HG03045 (cell line): ENCODE data around the gene ACTMAP.
"Not testable (repeated sequence)": the region's sequence is repeated elsewhere in the genome, so short reads cannot be mapped to it uniquely, and the experiment has no call there.

Experiments
- ATAC-seq: cut with Tn5 transposase; IDR thresholded peaks from one replicate; pipeline ENCODE4 v1.9.1; 2021; ENCODE audit warnings: mild to moderate bottlenecking, moderate library complexity; ENCODE audit not compliant: unreplicated experiment

ACTMAP gene

DNA sequence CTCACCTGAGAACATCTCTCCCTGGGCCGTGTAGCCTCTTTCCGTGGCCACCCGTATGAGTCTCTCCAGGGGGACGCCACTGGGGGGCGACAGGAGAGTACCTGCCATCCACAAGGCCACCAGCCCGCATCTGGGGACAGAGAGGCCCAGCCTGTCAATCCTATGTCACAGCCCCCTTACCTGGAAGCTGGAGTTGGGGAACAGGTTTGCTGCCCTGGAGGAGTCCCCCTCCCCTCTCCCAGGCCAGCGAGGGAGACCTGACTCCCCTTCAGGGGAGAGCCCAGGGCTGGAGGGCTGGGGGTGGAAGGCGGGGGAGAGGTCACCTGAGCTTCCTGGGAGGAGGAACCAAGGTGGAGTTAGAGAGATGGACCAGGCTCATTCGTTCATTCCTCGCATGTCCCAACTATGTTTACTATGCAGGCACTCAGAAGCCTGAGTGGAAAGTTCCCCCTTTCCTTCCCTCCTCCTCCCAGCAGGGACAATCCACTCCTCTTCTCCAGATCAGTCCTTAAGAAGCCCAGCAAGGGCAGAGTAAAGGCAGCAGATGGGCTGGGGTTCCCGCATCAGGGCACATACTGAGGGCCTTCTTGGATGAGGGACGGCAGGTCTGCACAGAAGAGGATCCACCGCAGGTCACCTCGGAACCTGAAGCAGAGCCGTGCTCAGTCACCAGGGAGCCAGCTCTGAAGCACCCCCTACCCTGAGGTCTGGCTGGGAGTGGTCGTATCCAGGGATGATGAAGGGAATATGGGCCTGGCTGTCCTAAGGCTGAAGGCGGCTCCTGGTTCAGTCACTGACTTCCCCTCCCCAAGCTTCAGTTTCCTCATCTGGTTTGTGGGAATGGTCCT, 5.5 kb downstream of the ACTMAP start:
- no peak for ATAC-seq

DNA sequence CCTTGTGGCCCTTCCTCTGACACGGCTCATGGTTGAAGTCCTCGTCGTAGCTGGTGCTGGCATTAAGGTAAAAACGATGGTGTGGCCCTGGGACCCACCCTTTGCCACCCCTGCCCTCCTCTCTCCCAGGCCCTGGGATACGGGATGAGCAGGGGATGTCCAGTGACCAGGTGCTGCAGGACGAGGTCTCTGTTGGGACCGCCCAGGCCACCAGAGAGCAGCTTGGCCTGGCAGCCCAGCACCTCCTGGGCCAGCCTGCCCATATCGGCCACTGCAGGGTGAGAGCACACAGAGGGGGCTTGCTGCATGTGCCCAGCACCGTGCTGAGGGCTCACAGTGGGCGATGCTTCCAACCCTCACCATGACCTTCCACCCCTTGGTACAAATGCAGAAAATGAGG, 6.4 kb downstream of the ACTMAP start:
- ATAC-seq, result no peak

DNA sequence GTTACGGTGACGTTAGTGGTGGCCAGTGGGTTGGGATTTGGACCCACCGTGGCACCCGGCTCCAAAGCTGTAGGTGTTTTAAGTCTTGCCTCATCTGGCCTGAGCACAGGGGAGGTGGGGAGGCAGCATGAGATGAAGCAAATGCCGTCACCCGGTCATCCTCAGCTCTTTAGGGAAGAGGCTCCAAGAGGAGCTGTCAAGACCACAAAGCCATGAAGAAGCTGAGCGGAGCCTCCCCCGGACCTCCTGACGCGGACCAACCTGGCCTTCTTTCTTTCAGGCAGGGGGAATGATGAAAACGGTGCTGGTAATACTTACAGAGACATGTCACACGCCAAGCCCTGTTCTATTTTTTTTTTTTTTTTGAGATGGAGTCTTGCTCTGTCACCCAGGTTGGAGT, 7.4 kb downstream of the ACTMAP start:
- no peak for ATAC-seq

DNA sequence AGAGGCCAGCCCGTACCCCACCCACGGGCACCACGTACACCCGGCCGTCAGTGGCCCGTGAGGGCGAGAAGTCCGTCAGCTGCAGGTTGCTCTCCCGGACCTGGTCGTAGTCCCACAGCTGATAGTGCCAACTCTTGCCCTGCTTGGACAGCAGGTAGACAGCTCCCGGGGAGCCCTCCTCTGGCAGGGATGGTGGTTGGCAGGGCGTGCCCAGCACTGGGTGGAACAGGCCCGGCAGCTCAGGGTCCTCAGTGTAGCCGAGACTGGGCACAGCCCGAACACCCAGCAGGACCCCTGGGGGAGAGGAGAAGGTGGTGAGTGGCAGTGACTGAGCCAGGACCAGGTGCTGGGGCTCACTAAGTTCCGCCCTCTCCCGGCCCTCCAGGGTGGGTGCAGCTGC, 7.8 kb downstream of the ACTMAP start:
- ATAC-seq, result no peak

DNA sequence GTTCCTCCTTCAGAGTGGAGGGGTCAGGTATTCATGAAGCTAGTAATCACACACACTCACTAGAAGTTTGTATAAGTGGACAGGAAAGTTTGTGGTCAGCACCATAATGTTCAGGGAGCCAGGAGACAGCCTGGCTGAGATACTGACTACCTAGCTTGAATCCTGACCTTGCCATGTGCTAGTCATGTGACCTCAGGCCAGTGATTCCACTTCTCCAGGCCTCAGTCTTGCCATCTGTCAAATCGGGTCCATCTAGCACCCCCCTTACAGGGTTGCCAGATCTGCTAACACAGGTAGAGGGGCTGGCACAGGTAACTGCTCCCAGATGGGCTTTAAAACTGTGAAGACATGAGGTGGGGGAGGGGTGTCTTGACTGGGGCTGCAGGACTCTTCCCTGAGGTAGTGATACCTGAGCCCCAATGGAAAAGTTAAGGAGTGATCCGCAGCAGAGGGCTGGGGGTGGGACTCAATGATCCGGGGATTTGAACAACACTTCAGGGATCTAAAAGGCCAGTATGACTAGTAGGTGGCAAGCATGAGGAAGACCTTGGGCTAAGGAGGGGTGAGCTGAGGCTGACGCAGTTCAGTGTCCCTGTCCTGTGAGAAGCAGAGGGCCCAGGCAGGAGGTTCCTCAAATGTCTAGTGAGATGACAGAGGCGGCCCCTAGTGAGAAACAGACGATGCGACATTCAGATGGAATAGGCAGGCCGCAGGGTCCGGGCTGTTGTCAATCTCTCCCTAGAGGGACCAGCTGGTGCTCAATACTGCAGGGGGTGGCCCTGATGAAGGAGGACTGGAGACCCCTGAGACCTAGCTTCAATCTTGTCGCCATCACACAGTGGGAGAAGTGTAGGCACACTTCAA, 8.5 kb downstream of the ACTMAP start:
- no peak for ATAC-seq

DNA sequence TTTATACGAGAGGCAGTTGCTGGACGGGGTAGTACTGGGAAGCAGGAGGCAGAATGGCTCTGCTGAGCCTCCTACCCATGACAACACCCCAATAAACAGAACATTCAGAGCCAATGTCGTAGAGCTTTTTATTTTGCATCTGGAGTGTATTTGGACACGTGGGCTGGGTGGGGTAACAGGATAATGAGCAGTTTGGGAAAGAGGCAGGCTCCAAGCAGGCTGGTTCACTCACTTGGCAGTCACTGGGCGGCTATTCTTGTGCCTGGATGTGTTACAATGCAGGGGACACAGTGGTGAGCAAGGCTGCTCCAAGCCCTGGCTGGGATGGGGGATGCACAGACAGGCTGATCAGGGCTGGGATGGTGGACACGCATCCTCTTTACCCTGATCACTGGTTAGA, 9.5 kb downstream of the ACTMAP start:
- ATAC-seq, result no peak

DNA sequence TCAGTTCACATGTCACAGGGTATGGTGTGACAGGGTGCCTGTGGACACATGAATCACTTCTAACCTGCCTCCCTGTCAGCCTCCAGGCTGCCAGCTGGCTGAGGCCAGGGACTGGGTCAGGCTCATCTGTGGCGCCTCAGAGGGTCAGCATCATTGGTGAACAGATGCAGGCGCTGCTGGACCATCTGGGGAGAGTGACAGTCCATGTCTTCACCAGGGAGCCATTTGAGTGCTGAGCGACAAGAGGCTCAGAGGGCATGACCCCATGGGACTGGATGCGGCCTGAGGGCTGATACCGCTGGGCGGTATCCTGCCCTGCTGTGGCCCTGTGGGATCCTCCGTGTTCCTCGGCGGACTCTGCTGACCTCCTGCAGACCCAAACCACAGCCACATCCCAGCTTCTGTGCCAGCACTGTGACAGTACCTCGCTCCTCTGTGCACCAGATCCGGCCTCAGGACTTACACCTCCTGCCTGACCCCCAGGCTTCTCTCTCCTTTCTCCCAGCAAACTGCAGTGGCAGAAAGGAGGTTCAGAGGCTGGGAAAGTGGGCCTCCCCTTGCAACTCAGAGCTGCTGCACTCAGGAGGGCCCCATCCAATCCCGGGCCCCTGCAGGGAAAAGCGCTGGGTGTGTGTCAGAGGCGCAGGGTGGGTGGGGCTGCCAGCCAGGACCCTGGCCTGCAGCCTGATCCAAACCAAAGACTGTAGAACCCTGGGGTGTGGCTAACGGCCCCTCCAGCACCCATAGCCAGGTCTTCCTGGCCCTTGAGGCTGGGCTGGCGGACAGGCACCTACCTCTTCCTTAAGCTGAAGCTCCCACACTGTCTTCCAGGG, 10.2 kb downstream of the ACTMAP start:
- no peak for ATAC-seq

DNA sequence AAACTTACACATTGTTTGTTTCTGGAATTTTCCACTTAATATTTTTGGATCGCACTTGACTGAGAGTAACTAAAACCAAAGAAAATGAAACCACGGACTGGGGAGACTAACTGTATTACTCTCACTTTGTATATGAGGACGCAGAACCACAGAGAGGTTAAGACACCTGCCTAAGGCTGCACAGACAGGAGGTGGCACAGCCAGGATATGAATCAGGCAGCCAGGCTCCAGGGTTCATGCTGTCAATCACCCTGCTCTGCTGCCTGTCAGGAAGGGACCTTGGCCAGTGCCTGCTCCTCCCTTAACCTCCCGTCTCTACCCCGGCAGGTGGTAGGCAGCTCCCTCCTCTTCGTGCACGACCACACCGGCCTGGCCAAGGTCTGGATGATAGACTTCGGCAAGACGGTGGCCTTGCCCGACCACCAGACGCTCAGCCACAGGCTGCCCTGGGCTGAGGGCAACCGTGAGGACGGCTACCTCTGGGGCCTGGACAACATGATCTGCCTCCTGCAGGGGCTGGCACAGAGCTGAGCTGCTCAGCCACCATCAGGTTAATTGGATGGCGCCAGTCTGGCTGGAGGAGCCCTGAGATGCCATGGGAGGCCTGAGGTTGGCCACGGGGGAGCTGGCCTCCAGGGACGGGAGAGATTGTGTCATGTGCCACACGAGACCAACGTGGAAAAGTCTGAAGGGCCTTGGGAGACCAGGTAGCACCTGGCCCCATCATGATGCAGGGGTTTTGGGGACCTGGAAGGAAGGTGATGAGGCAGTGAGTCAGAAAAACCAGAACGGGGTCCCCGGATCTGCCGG, 11.0 kb downstream of the ACTMAP start:
- ATAC-seq, result no peak

DNA sequence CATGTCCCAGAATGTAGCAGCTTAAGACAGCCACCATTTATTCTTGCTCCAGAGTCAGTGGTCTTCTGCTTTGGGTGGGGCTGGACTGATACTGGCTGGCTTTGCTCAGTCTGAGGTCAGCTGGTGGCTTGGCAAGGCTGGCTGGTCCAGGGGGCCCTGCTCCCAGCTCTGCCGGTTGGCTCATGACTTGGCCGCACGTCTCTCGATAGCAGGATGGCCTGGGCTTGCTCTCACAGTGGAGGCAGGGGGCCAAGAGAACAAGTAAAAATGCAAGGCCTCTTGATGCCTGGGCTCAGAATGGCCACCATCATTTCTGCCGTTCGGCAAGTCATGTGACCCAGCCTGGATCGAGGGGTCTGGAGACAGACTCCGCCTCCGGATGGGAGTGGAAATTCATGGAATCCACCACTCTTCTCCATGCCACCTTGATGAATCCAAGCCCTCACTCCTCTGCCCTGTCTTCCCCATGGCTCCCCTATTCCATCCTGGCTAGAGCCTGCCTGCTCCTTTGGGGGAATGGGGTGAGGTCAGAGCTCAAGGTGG, 13.1 kb downstream of the ACTMAP start:
- ATAC-seq, result no peak

DNA sequence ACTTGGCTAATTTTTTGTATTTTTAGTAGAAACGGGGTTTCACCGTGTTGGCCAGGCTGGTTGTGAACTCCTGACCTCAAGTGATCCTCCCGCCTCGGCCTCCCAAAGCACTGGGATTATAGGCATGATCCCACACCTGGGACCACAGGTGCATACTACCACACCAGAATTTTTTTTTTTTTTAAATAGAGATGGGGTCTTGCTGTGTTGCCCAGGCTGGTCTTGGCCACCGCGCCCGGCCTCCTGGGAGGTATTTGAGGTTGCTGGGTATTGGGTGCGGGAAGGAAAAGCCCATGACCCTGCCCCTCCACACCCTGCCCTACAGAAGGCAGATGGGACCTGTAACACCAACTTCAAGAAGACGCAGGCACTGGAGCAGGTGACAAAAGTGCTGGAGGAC, 13.6 kb downstream of the ACTMAP start:
- ATAC-seq, result no peak

DNA sequence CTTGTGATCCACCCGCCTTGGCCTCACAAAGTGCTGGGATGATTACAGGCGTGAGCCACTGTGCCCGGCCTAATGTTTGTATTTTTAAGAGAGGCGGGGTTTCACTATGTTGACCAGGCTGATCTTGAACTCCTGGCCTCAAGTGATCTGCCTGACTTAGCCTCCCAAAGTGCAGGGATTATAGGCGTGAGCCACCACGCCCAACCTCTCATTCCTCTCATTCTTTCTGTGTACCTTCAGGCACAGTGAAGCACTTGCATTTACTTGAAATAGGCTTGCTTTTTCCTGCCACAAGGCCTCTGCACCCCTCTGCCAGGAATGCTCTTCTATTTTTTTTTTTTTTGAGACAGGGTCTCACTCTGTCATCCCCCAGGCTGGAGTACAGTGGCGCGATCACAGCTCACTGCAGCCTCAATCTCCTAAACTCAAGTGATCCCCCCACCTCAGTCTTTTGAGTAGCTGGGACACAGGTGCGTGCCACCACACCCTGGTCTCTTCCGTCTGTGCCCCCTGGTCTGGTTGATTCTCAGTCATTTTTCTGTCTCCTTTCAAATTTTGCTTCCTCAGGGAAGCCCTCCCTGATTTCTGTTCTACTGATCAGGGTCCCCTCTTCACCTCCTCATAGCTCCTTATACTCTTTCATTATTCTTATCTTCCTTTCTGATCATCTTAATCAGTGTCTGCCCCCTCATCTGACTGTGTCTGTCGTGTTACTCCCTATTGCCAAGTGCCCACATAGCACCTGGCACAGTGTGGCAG, 15.1 kb downstream of the ACTMAP start:
- no peak for ATAC-seq

DNA sequence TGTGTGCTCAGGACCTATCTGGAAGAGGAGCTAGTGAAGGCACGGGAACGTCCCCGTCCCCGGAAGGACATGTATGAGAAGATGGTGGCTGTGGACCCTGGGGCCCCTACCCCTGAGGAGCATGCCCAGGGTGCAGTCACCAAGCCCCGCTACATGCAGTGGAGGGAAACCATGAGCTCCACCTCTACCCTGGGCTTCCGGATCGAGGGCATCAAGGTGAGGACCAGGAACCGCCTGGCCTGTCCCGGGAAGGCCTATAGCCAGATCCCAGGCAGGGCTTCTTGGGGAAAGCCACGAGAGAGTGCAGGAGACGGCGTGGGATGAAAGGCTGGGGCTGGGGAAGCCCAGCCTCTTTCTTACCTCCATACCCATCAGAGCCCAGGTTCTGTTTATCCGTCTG, 17.1 kb downstream of the ACTMAP start:
- no peak for ATAC-seq

DNA sequence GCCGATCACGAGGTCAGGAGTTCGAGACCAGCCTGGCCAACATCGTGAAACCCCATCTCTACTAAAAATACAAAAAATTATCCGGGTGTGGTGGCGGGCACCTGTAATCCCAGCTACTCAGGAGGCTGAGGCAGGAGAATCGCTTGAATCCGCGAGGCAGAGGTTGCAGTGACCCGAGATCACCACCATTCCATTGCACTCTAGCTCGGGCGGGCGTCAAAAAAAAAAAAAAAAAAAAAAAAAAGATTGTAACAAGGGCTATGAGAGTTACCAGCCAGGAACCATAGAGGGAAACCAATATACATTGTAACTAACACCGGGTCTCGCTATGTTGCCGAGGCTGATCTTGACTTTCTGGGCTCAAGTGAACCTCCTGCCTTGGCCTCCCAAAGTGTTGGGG, 18.0 kb downstream of the ACTMAP start:
- ATAC-seq, result not testable (repeated sequence)

DNA sequence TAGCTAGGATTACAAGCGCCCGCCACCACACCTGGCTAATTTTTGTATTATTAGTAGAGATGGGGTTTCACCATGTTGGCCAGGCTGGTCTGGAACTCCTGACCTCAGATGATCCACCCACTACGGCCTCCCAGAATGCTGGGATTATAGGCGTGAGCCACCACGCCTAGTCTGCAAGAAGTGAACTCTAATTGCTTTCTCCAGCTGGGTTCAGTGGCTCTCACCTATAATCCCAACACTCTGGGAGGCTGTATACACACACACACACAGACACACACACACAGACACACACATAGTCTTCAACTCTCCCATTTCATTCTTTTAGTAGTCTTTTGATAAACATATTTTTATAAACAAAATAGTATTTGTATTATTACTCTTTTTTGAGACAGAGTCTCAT, 20.2 kb downstream of the ACTMAP start:
- not testable (repeated sequence) for ATAC-seq

DNA sequence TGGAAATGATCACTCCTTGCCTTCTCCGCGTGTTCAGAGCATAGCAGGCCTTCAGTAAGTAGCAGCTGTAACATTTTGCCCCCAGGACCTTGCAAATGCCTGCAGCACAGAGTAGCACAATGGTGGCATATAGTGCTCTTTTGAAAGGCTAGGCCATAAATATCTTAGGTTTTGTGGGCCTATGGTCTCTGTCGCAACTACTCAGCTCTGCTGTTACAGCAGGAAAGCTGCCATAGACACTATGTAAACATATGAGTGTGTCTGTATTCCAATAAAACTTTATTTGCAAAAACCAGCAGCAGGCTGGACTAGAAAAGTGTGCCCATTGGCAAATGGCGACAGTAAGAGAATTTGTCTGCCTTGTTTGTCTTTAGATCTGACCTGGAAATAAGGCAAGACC, 24.0 kb downstream of the ACTMAP start:
- ATAC-seq, result no peak

DNA sequence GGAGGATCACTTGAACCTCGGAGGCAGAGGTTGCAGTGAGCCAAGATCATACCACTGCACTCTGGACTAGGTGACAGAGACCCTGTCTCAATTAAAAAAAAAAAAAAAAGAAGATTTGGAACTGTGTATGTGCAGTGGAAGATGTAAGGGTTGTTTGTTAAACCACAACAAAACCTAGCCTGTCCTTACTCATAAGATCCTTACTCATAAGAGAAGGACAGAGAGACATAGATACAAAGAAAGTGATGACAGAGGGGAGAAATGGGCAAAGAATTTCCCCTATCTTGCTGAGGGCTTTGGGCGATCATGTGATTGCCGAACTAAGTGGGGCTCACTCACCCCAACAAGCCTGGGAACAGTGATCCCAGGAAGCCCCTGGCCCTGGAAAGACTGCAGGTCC, 25.4 kb downstream of the ACTMAP start:
- ATAC-seq, result no peak

DNA sequence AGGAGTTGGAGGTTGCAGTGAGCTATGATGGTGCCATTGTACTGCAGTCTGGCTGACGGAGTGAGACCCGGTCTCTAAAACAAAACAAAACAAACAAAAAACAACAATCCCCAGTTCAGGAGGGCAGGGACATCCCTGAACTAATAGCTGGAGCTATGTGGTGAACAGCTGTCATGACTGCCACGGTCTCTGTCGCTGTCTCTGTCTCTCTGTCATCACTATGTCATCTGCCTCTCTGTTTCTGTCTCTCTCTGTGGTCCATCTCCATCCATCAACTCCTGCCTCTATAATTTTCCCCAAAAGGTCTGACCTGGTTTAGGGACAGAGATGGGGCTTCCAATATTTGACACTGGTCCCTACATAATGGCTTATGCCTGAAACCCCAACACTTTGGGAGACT, 26.0 kb downstream of the ACTMAP start:
- ATAC-seq, result no peak

DNA sequence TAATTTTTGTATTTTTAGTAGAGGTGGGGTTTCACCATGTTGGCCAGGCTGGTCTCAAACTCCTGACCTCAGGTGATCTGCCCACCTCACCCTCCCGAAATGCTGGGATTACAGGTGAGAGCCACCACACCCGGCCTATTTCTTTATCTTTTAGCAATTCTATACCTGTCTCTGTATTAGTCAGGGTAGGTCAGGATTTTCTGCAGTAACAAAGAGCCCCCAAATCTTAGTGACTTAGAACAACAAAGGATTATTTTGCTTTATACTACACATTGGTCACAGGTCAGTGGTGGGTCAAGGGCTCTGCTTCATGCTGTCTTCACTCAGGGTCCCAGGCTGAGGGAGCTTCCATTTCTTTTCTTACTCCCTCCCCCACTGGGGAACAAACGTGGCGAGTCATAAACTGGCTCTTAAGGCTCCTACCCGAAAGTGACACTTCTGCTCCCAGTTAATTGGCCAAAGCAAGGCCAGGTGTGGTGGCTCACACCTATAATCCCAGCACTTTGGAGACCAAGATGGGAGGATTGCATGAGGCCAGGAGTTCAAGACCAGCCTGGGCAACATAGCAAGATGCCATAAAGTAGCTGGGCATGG, 26.5 kb downstream of the ACTMAP start:
- no peak for ATAC-seq
